Measurements from ENCODE around the gene PCDHA4. TPM values are rescaled to one million over a fixed set of nuclear protein-coding genes. Genes with fewer than 3 reads are reported as not detected.
"Not testable (repeated sequence)": the region's sequence is repeated elsewhere in the genome, so short reads cannot be mapped to it uniquely, and the experiment has no call there.

PCDHA4 gene
- total RNA-seq, 1 donor from 2014 or later = 0.52 TPM

GRCh38 chr5:140808889-140809291 is 2.0 kb downstream of the PCDHA4 start:
- H3K27ac ChIP-seq (ENCODE audit: low read depth, low read length) = no peak overlapping the region
- H3K27me3 ChIP-seq (ENCODE audit: control insufficient read depth in 3 of 3, insufficient read depth in 3 of 3, low read length in 3 of 3) = no peaks in the 10 kb centered on the region
- H3K36me3 ChIP-seq (ENCODE audit: control insufficient read depth in 3 of 3, insufficient read depth in 3 of 3, low read length in 3 of 3) = no peaks in the 10 kb centered on the region
- peaks cover 3 to 15% (median 5%) of the 10 kb centered on the region in 3 donors for H3K9me3 ChIP-seq (ENCODE audit: control insufficient read depth in 3 of 3, low read length in 3 of 3)
- H3K4me3 ChIP-seq (ENCODE audit: low read length in 3 of 3) = no peak overlapping the region
- H3K9ac ChIP-seq (ENCODE audit: low read depth in 1 of 3, low read length in 3 of 3) = no peak overlapping the region
- H3K4me1 ChIP-seq (ENCODE audit: control insufficient read depth in 3 of 3, insufficient read depth in 3 of 3, low read length in 3 of 3) = no peaks in the 10 kb centered on the region

- no peaks in the 10 kb centered on the region for H3K36me3 ChIP-seq (ENCODE audit: control insufficient read depth in 3 of 3, insufficient read depth in 3 of 3, low read length in 3 of 3)
- H3K4me3 ChIP-seq (ENCODE audit: low read length in 3 of 3) = peak within 1 kb of the TSS in 1 of 3 donors; percentile 7
- H3K9me3 ChIP-seq (ENCODE audit: control insufficient read depth in 3 of 3, low read length in 3 of 3) = peaks cover 0 to 8% (median 0%) of the 10 kb centered on the region in 3 donors
Measured at GRCh38 chr5:140821375-140822280, 14.8 kb downstream of the PCDHA4 start, which contains the start of gene PCDHA5. Gene PCDHA5 (plus strand): TSS chr5:140821613.

GRCh38 chr5:140822281-140822629 is 15.4 kb downstream of the PCDHA4 start:
- no peaks in the 10 kb centered on the region for H3K4me1 ChIP-seq (ENCODE audit: control insufficient read depth in 3 of 3, insufficient read depth in 3 of 3, low read length in 3 of 3)
- H3K27me3 ChIP-seq (ENCODE audit: control insufficient read depth in 3 of 3, insufficient read depth in 3 of 3, low read length in 3 of 3) = peaks cover 0 to 10% (median 0%) of the 10 kb centered on the region in 3 donors
- H3K9ac ChIP-seq (ENCODE audit: low read depth in 1 of 3, low read length in 3 of 3) = no peak overlapping the region
- peaks cover 0 to 8% (median 0%) of the 10 kb centered on the region in 3 donors for H3K9me3 ChIP-seq (ENCODE audit: control insufficient read depth in 3 of 3, low read length in 3 of 3)
- no peaks in the 10 kb centered on the region for H3K36me3 ChIP-seq (ENCODE audit: control insufficient read depth in 3 of 3, insufficient read depth in 3 of 3, low read length in 3 of 3)
- H3K27ac ChIP-seq (ENCODE audit: low read depth, low read length) = no peak overlapping the region
- peak overlapping the region in 1 of 3 donors; percentile 7 for H3K4me3 ChIP-seq (ENCODE audit: low read length in 3 of 3)

More at GRCh38 chr5:140821375-140822280, 14.8 kb downstream of the PCDHA4 start, which contains the start of gene PCDHA5:
- no peak within 1 kb of the TSS for H3K9ac ChIP-seq (ENCODE audit: low read depth in 1 of 3, low read length in 3 of 3)
- H3K4me1 ChIP-seq (ENCODE audit: control insufficient read depth in 3 of 3, insufficient read depth in 3 of 3, low read length in 3 of 3) = no peaks in the 10 kb centered on the region
- no peak within 1 kb of the TSS for H3K27ac ChIP-seq (ENCODE audit: low read depth, low read length)
- H3K27me3 ChIP-seq (ENCODE audit: control insufficient read depth in 3 of 3, insufficient read depth in 3 of 3, low read length in 3 of 3) = peaks cover 0 to 10% (median 0%) of the 10 kb centered on the region in 3 donors

- not testable (repeated sequence) for H3K4me3 ChIP-seq (ENCODE audit: low read length in 3 of 3)
- H3K27me3 ChIP-seq (ENCODE audit: control insufficient read depth in 3 of 3, insufficient read depth in 3 of 3, low read length in 3 of 3) = peaks cover 0 to 11% (median 0%) of the 10 kb centered on the region in 3 donors
Measured at GRCh38 chr5:140822969-140823368, 16.1 kb downstream of the PCDHA4 start.

GRCh38 chr5:140823475-140823874 is 16.6 kb downstream of the PCDHA4 start:
- Histone ChIP-seq H3K4me1 (ENCODE audit: control insufficient read depth in 3 of 3, insufficient read depth in 3 of 3, low read length in 3 of 3) (no peaks in the 10 kb centered on the region), H3K9me3 (ENCODE audit: control insufficient read depth in 3 of 3, low read length in 3 of 3) (peaks cover 0 to 12% (median 0%) of the 10 kb centered on the region in 3 donors), H3K9ac (ENCODE audit: low read depth in 1 of 3, low read length in 3 of 3) (no peak overlapping the region), H3K27ac (ENCODE audit: low read depth, low read length) (no peak overlapping the region), H3K27me3 (ENCODE audit: control insufficient read depth in 3 of 3, insufficient read depth in 3 of 3, low read length in 3 of 3) (peaks cover 0 to 16% (median 0%) of the 10 kb centered on the region in 3 donors), H3K36me3 (ENCODE audit: control insufficient read depth in 3 of 3, insufficient read depth in 3 of 3, low read length in 3 of 3) (no peaks in the 10 kb centered on the region), H3K4me3 (ENCODE audit: low read length in 3 of 3) (no peak overlapping the region)

More at GRCh38 chr5:140822969-140823368, 16.1 kb downstream of the PCDHA4 start:
- not testable (repeated sequence) for H3K36me3 ChIP-seq (ENCODE audit: control insufficient read depth in 3 of 3, insufficient read depth in 3 of 3, low read length in 3 of 3); H3K27ac ChIP-seq (ENCODE audit: low read depth, low read length); H3K4me1 ChIP-seq (ENCODE audit: control insufficient read depth in 3 of 3, insufficient read depth in 3 of 3, low read length in 3 of 3); H3K9ac ChIP-seq (ENCODE audit: low read depth in 1 of 3, low read length in 3 of 3)
- peaks cover 0 to 11% (median 0%) of the 10 kb centered on the region in 3 donors for H3K9me3 ChIP-seq (ENCODE audit: control insufficient read depth in 3 of 3, low read length in 3 of 3)

- Histone ChIP-seq H3K27me3 (ENCODE audit: control insufficient read depth in 3 of 3, insufficient read depth in 3 of 3, low read length in 3 of 3) (peaks cover 0 to 21% (median 0%) of the 10 kb centered on the region in 3 donors), H3K36me3 (ENCODE audit: control insufficient read depth in 3 of 3, insufficient read depth in 3 of 3, low read length in 3 of 3) (no peaks in the 10 kb centered on the region), H3K9me3 (ENCODE audit: control insufficient read depth in 3 of 3, low read length in 3 of 3) (peaks cover 0 to 13% (median 2%) of the 10 kb centered on the region in 3 donors), H3K9ac (ENCODE audit: low read depth in 1 of 3, low read length in 3 of 3) (no peak within 1 kb of the TSS), H3K4me1 (ENCODE audit: control insufficient read depth in 3 of 3, insufficient read depth in 3 of 3, low read length in 3 of 3) (no peaks in the 10 kb centered on the region), H3K4me3 (ENCODE audit: low read length in 3 of 3) (no peak within 1 kb of the TSS), H3K27ac (ENCODE audit: low read depth, low read length) (no peak within 1 kb of the TSS)
Measured at GRCh38 chr5:140827704-140828361, 21.0 kb downstream of the PCDHA4 start, which contains the start of gene PCDHA6. Gene PCDHA6 (plus strand): TSS chr5:140827960. CDS start chr5:140828092, 132 bp downstream.

- H3K4me1 ChIP-seq (ENCODE audit: control insufficient read depth in 3 of 3, insufficient read depth in 3 of 3, low read length in 3 of 3) = no peaks in the 10 kb centered on the region
- no peaks in the 10 kb centered on the region for H3K36me3 ChIP-seq (ENCODE audit: control insufficient read depth in 3 of 3, insufficient read depth in 3 of 3, low read length in 3 of 3)
- peaks cover 0 to 19% (median 0%) of the 10 kb centered on the region in 3 donors for H3K27me3 ChIP-seq (ENCODE audit: control insufficient read depth in 3 of 3, insufficient read depth in 3 of 3, low read length in 3 of 3)
- no peak overlapping the region for H3K9ac ChIP-seq (ENCODE audit: low read depth in 1 of 3, low read length in 3 of 3)
- peaks cover 0 to 13% (median 2%) of the 10 kb centered on the region in 3 donors for H3K9me3 ChIP-seq (ENCODE audit: control insufficient read depth in 3 of 3, low read length in 3 of 3)
- no peak overlapping the region for H3K4me3 ChIP-seq (ENCODE audit: low read length in 3 of 3)
- no peak overlapping the region for H3K27ac ChIP-seq (ENCODE audit: low read depth, low read length)
Measured at GRCh38 chr5:140828362-140828737, 21.5 kb downstream of the PCDHA4 start.

- not testable (repeated sequence) for H3K27ac ChIP-seq (ENCODE audit: low read depth, low read length); H3K9me3 ChIP-seq (ENCODE audit: control insufficient read depth in 3 of 3, low read length in 3 of 3); H3K4me1 ChIP-seq (ENCODE audit: control insufficient read depth in 3 of 3, insufficient read depth in 3 of 3, low read length in 3 of 3); H3K36me3 ChIP-seq (ENCODE audit: control insufficient read depth in 3 of 3, insufficient read depth in 3 of 3, low read length in 3 of 3); H3K9ac ChIP-seq (ENCODE audit: low read depth in 1 of 3, low read length in 3 of 3); H3K4me3 ChIP-seq (ENCODE audit: low read length in 3 of 3)
- H3K27me3 ChIP-seq (ENCODE audit: control insufficient read depth in 3 of 3, insufficient read depth in 3 of 3, low read length in 3 of 3) = peaks cover 0 to 14% (median 0%) of the 10 kb centered on the region in 3 donors
Measured at GRCh38 chr5:140829511-140830501, 22.9 kb downstream of the PCDHA4 start.

GRCh38 chr5:140833993-140834392 is 27.1 kb downstream of the PCDHA4 start, which contains the start of gene PCDHA7:
Gene PCDHA7 (plus strand): TSS chr5:140834269. CDS start chr5:140834384, 115 bp downstream.
- peak within 1 kb of the TSS in 1 of 3 donors; percentile 23 for H3K4me3 ChIP-seq (ENCODE audit: low read length in 3 of 3)
- H3K9ac ChIP-seq (ENCODE audit: low read depth in 1 of 3, low read length in 3 of 3) = no peak within 1 kb of the TSS
- peaks cover 0 to 6% (median 4%) of the 10 kb centered on the region in 3 donors for H3K27me3 ChIP-seq (ENCODE audit: control insufficient read depth in 3 of 3, insufficient read depth in 3 of 3, low read length in 3 of 3)
- no peaks in the 10 kb centered on the region for H3K4me1 ChIP-seq (ENCODE audit: control insufficient read depth in 3 of 3, insufficient read depth in 3 of 3, low read length in 3 of 3)
- H3K36me3 ChIP-seq (ENCODE audit: control insufficient read depth in 3 of 3, insufficient read depth in 3 of 3, low read length in 3 of 3) = no peaks in the 10 kb centered on the region
- no peak within 1 kb of the TSS for H3K27ac ChIP-seq (ENCODE audit: low read depth, low read length)
- H3K9me3 ChIP-seq (ENCODE audit: control insufficient read depth in 3 of 3, low read length in 3 of 3) = peaks cover 2 to 19% (median 7%) of the 10 kb centered on the region in 3 donors

All from skeletal muscle tissue (tissue), 4 donors.